ENCODE results near the gene C1orf122. TPM values are rescaled to one million over a fixed set of nuclear protein-coding genes. Genes with fewer than 3 reads are reported as not detected.

Gene C1orf122
- polyA plus RNA-seq, 2 of the 4 experiments (the other 2 are of a cell fraction): 21.3 to 29.1 TPM

GRCh38 chr1:37797750-37798345 lies 9.7 kb upstream of the C1orf122 start:
- ChIA-PET POLR2A (no interaction called here), CTCF (interaction anchor here (1.0 to 1.8 kb wide), 3 partner anchors 11 to 62 kb away, joined by 3 to 5 read pairs (median 4); no protein-coding TSS in a partner anchor)
- Histone ChIP-seq H3K27ac (no peak overlapping the region), H3K4me3 (no peak overlapping the region), H3K4me1 (peaks cover 5% of the 10 kb centered on the region; the same call in 1 of the 3 replicates), H3K9me3 (no peaks in the 10 kb centered on the region), H3K4me2 (no peak overlapping the region)
- FAIRE-seq: no peak
- TF ChIP-seq GATA3 (IDR thresholded peaks at IDR 0.05; ENCODE audit: borderline replicate concordance): no peak
- no peak for TF ChIP-seq EHMT2 (IDR thresholded peaks at IDR 0.05; ENCODE audit: low read depth)
- no peak for TF ChIP-seq EP300 (IDR thresholded peaks at IDR 0.05)
- TF ChIP-seq MAFK (IDR thresholded peaks at IDR 0.05; ENCODE audit: partially characterized antibody): no peak
- TF ChIP-seq KDM5A (IDR thresholded peaks at IDR 0.05): no peak
- TF ChIP-seq SREBF2 (IDR thresholded peaks at IDR 0.05): no peak
- no peak for TF ChIP-seq ELK1 (IDR thresholded peaks at IDR 0.05; ENCODE audit: low read depth, low read length)
- TF ChIP-seq FOXS1 (CRISPR knock-in tag; IDR thresholded peaks at IDR 0.05): no peak
- WGBS (ENCODE audit: missing lambda C conversion rate): 92% methylated on average over 3 of the region's 3 CpGs
- no peak for DNase-seq (ENCODE audit: low read depth in 1 of 2, low spot score in 1 of 2)
- no peak for ATAC-seq

GRCh38 chr1:37802439-37802838 lies 5.2 kb upstream of the C1orf122 start:
- ATAC-seq (no peak), DNase-seq (ENCODE audit: low read depth in 1 of 2, low spot score in 1 of 2) (no peak), FAIRE-seq (no peak)
- ChIA-PET POLR2A (interaction anchor here (0.7 kb wide), 1 partner anchor 10 kb away, joined by 4 read pairs; no protein-coding TSS in a partner anchor), CTCF (interaction anchor here (0.7 kb wide), 1 partner anchor 218 kb away, joined by 3 read pairs; no protein-coding TSS in a partner anchor)
- H3K9me3 ChIP-seq: no peaks in the 10 kb centered on the region
- peaks cover 7% of the 10 kb centered on the region; the same call in 2 of the 3 replicates for H3K4me1 ChIP-seq
- H3K4me2 ChIP-seq: no peak overlapping the region
- 100% methylated on average over 1 of the region's 1 CpG for WGBS (ENCODE audit: missing lambda C conversion rate)
- no peak overlapping the region for H3K27ac ChIP-seq
- no peak for TF ChIP-seq HEYL (CRISPR knock-in tag; IDR thresholded peaks at IDR 0.05)
- TF ChIP-seq MAZ (IDR thresholded peaks at IDR 0.05; ENCODE audit: borderline replicate concordance, low read depth, low read length): no peak
- TF ChIP-seq NR3C1 (IDR thresholded peaks at IDR 0.05): no peak
- no peak for TF ChIP-seq ELK1 (IDR thresholded peaks at IDR 0.05; ENCODE audit: low read depth, low read length)
- no peak for TF ChIP-seq FOSB (CRISPR knock-in tag; IDR thresholded peaks at IDR 0.05)
- no peak for TF ChIP-seq RNF2 (IDR thresholded peaks at IDR 0.05; ENCODE audit: borderline replicate concordance, low read depth)
- H3K4me3 ChIP-seq: no peak overlapping the region

GRCh38 chr1:37807220-37807554 lies 403 bp upstream of the C1orf122 start:
- no peak for ATAC-seq
- Histone ChIP-seq H3K4me2 (peak overlapping the region; percentile 96), H3K4me3 (peak overlapping the region; percentile 99), H3K9me3 (no peaks in the 10 kb centered on the region), H3K4me1 (peaks cover 32% of the 10 kb centered on the region; the same call in 2 of the 3 replicates), H3K27ac (peak overlapping the region; percentile 99 to 100)
- no peak for TF ChIP-seq MAZ (IDR thresholded peaks at IDR 0.05; ENCODE audit: borderline replicate concordance, low read depth, low read length)
- no peak for TF ChIP-seq CBX8 (IDR thresholded peaks at IDR 0.05)
- TF ChIP-seq ESRRA (IDR thresholded peaks at IDR 0.05; ENCODE audit: borderline replicate concordance, low read length): no peak
- TF ChIP-seq SREBF2 (IDR thresholded peaks at IDR 0.05): no peak
- TF ChIP-seq NR3C1 (IDR thresholded peaks at IDR 0.05): no peak
- no peak for TF ChIP-seq BHLHE40 (IDR thresholded peaks at IDR 0.05; ENCODE audit: low read depth, low read length)
- TF ChIP-seq HOXA7 (CRISPR knock-in tag; IDR thresholded peaks at IDR 0.05): no peak
- no peak for TF ChIP-seq CHD2 (IDR thresholded peaks at IDR 0.05; ENCODE audit: low read length, partially characterized antibody)
- TF ChIP-seq RNF2 (IDR thresholded peaks at IDR 0.05; ENCODE audit: borderline replicate concordance, low read depth): no peak
- no peak for TF ChIP-seq E2F6 (IDR thresholded peaks at IDR 0.05; ENCODE audit: borderline replicate concordance, low read depth)
- POLR2A ChIA-PET: interaction anchor here (0.6 to 1.8 kb wide), 5 partner anchors 42 to 117 kb away, joined by 3 to 14 read pairs (median 7); partner anchors contain the start of genes CDCA8, EPHA10 and MTF1
- no peak for FAIRE-seq
- CTCF ChIA-PET: interaction anchor here (1.1 to 1.3 kb wide), 2 partner anchors 53 to 125 kb away, joined by 3 to 7 read pairs; no protein-coding TSS in a partner anchor
- 2% methylated on average over 9 of the region's 9 CpGs for WGBS (ENCODE audit: missing lambda C conversion rate)
- no peak for DNase-seq (ENCODE audit: low read depth in 1 of 2, low spot score in 1 of 2)

All from A549 (cell line).